Ectodermal cell (in vitro differentiated cells): ENCODE data around the gene GSG1L.

ENCODE experiments used
- H3K27ac ChIP-seq: 2 replicates; pipeline ENCODE4 v1.7.0; 2013; ENCODE audit warnings: mild to moderate bottlenecking, low read depth, low read length; ENCODE audit not compliant: insufficient read depth, poor library complexity, severe bottlenecking
- H3K27me3 ChIP-seq: 2 replicates; pipeline ENCODE4 v1.7.0; 2013; ENCODE audit warnings: mild to moderate bottlenecking, low read length; ENCODE audit not compliant: insufficient read depth, control insufficient read depth, poor library complexity, severe bottlenecking
- H3K36me3 ChIP-seq: one replicate; pipeline ENCODE4 v1.7.0; 2013; ENCODE audit warnings: low read length; ENCODE audit not compliant: control insufficient read depth, insufficient read depth
- H3K4me1 ChIP-seq: one replicate; pipeline ENCODE4 v1.7.0; 2013; ENCODE audit warnings: low read length; ENCODE audit not compliant: control insufficient read depth, insufficient read depth
- H3K4me3 ChIP-seq: 2 replicates; pipeline ENCODE4 v1.7.0; 2013; ENCODE audit warnings: low read depth, low read length, control low read depth; ENCODE audit not compliant: insufficient read depth
- H3K9me3 ChIP-seq: 2 replicates; pipeline ENCODE4 v1.7.0; 2013; ENCODE audit warnings: mild to moderate bottlenecking, low read length, moderate library complexity; ENCODE audit not compliant: control insufficient read depth
- WGBS, 2 experiments: methylation state at CpG; one replicate each; pipeline ENCODE4 v1.1.7; 2013; ENCODE audit warnings: missing lambda C conversion rate in 2 of 2; 5-methylcytosine and 5-hydroxymethylcytosine counted together

GSG1L gene

GRCh38 chr16:28029387-28030002 is 34.0 kb downstream of the GSG1L start:
- 85 to 91% methylated on average over 6 of the region's 6 CpGs for WGBS, 2 experiments
- H3K36me3 ChIP-seq = no peaks in the 10 kb centered on the region
- H3K9me3 ChIP-seq = no peaks in the 10 kb centered on the region
- peaks cover 5% of the 10 kb centered on the region for H3K4me1 ChIP-seq
- H3K27ac ChIP-seq = no peak overlapping the region
- no peaks in the 10 kb centered on the region for H3K27me3 ChIP-seq
- H3K4me3 ChIP-seq = no peak overlapping the region

GRCh38 chr16:28027055-28027454 is 36.5 kb downstream of the GSG1L start:
- no peaks in the 10 kb centered on the region for H3K36me3 ChIP-seq
- peaks cover 5% of the 10 kb centered on the region for H3K4me1 ChIP-seq
- no peak overlapping the region for H3K4me3 ChIP-seq
- no peaks in the 10 kb centered on the region for H3K27me3 ChIP-seq
- 90 to 98% methylated on average over 2 to 3 of the region's 3 CpGs for WGBS, 2 experiments
- H3K9me3 ChIP-seq = no peaks in the 10 kb centered on the region
- no peak overlapping the region for H3K27ac ChIP-seq

- 80 to 88% methylated on average over 4 of the region's 4 CpGs for WGBS, 2 experiments
- H3K27me3 ChIP-seq = no peaks in the 10 kb centered on the region
Measured at GRCh38 chr16:28025631-28026030, 37.9 kb downstream of the GSG1L start.

GRCh38 chr16:28019218-28019617 is 44.3 kb downstream of the GSG1L start:
- no peaks in the 10 kb centered on the region for H3K27me3 ChIP-seq
- no peaks in the 10 kb centered on the region for H3K4me1 ChIP-seq
- no peaks in the 10 kb centered on the region for H3K9me3 ChIP-seq
- H3K4me3 ChIP-seq = no peak overlapping the region
- no peak overlapping the region for H3K27ac ChIP-seq
- 92% methylated on average over 5 of the region's 5 CpGs for WGBS, 2 experiments
- no peaks in the 10 kb centered on the region for H3K36me3 ChIP-seq

More at GRCh38 chr16:28025631-28026030, 37.9 kb downstream of the GSG1L start:
- Histone ChIP-seq H3K4me3 (no peak overlapping the region), H3K4me1 (peaks cover 5% of the 10 kb centered on the region), H3K9me3 (no peaks in the 10 kb centered on the region), H3K27ac (peak overlapping the region; percentile 26), H3K36me3 (no peaks in the 10 kb centered on the region)

GRCh38 chr16:28014851-28015250 is 48.7 kb downstream of the GSG1L start:
- H3K9me3 ChIP-seq = no peaks in the 10 kb centered on the region
- no peak overlapping the region for H3K27ac ChIP-seq
- no peaks in the 10 kb centered on the region for H3K36me3 ChIP-seq
- no peak overlapping the region for H3K4me3 ChIP-seq
- H3K27me3 ChIP-seq = no peaks in the 10 kb centered on the region
- 90 to 91% methylated on average over 3 of the region's 3 CpGs for WGBS, 2 experiments
- H3K4me1 ChIP-seq = peaks cover 16% of the 10 kb centered on the region

- H3K36me3 ChIP-seq = no peaks in the 10 kb centered on the region
- H3K27ac ChIP-seq = no peak overlapping the region
- 86 to 98% methylated on average over 2 of the region's 2 CpGs for WGBS, 2 experiments
- H3K27me3 ChIP-seq = no peaks in the 10 kb centered on the region
- H3K9me3 ChIP-seq = no peaks in the 10 kb centered on the region
- H3K4me3 ChIP-seq = no peak overlapping the region
- peaks cover 16% of the 10 kb centered on the region for H3K4me1 ChIP-seq
Measured at GRCh38 chr16:28013878-28014277, 49.6 kb downstream of the GSG1L start.

- no peak overlapping the region for H3K4me3 ChIP-seq
- no peaks in the 10 kb centered on the region for H3K36me3 ChIP-seq
- no peaks in the 10 kb centered on the region for H3K27me3 ChIP-seq
- 76% methylated on average over 6 of the region's 6 CpGs for WGBS, 2 experiments
- H3K9me3 ChIP-seq = no peaks in the 10 kb centered on the region
- peaks cover 16% of the 10 kb centered on the region for H3K4me1 ChIP-seq
- no peak overlapping the region for H3K27ac ChIP-seq
Measured at GRCh38 chr16:28013392-28013791, 50.1 kb downstream of the GSG1L start.

- H3K27ac ChIP-seq = no peak overlapping the region
- no peaks in the 10 kb centered on the region for H3K9me3 ChIP-seq
- no peak overlapping the region for H3K4me3 ChIP-seq
- no peaks in the 10 kb centered on the region for H3K27me3 ChIP-seq
- WGBS, 2 experiments = 66 to 69% methylated on average over 6 to 7 of the region's 7 CpGs
- no peaks in the 10 kb centered on the region for H3K36me3 ChIP-seq
- H3K4me1 ChIP-seq = peaks cover 16% of the 10 kb centered on the region
Measured at GRCh38 chr16:28011971-28012445, 51.5 kb downstream of the GSG1L start.

- Histone ChIP-seq H3K36me3 (no peaks in the 10 kb centered on the region), H3K27me3 (no peaks in the 10 kb centered on the region), H3K27ac (no peak overlapping the region), H3K4me1 (peaks cover 16% of the 10 kb centered on the region), H3K4me3 (no peak overlapping the region), H3K9me3 (no peaks in the 10 kb centered on the region)
- 92% methylated on average over 11 of the region's 11 CpGs for WGBS, 2 experiments
Measured at GRCh38 chr16:28011223-28011622, 52.3 kb downstream of the GSG1L start.

- 87 to 89% methylated on average over 9 of the region's 9 CpGs for WGBS, 2 experiments
- Histone ChIP-seq H3K27ac (no peak overlapping the region), H3K9me3 (no peaks in the 10 kb centered on the region), H3K27me3 (no peaks in the 10 kb centered on the region), H3K36me3 (no peaks in the 10 kb centered on the region), H3K4me1 (peaks cover 16% of the 10 kb centered on the region), H3K4me3 (no peak overlapping the region)
Measured at GRCh38 chr16:28010671-28011070, 52.8 kb downstream of the GSG1L start.
